A549 (cell line): ENCODE data around the gene PLPPR1. TPM values are rescaled to one million over a fixed set of nuclear protein-coding genes. Genes with fewer than 3 reads are reported as not detected.
A peak's percentile ranks its signal among the peaks of the same experiment; 100 is the strongest.

Experiments
- ATAC-seq, 2 experiments: fragments of 200-7000 bp in 1 of 2; fragments of >200 bp in 1 of 2; cut with Nextera tagmentation in 1 of 2; cut with Tn5 transposase in 1 of 2; 3 replicates each; pipeline versions ENCODE4 v1.8.0 to v1.9.1; 2018 to 2020; ENCODE audit warnings: mild to moderate bottlenecking in 1 of 2, moderate library complexity in 1 of 2
- CTCF ChIA-PET: fragments of 300-600 bp; sonication (Branson Sonifier 250); formaldehyde crosslinking; extraction: SDS; loops from one replicate; lab custom pipeline; 2021; ENCODE audit warnings: antibody characterized with exemption, inconsistent platforms; lab: Yijun Ruan, JAX
- POLR2A ChIA-PET: fragments of 350-600 bp; formaldehyde crosslinking; extraction: SDS; loops from one replicate; lab custom pipeline; 2021; ENCODE audit warnings: antibody characterized with exemption, inconsistent platforms; lab: Yijun Ruan, JAX
- DNase-seq, 2 experiments: peaks; one replicate each; pipeline versions ENCODE4 v3.0.0 to v3.0.0-alpha.2; 2011 to 2016; ENCODE audit warnings: low read depth in 1 of 2, low spot score in 1 of 2
- FAIRE-seq: peaks from 2 replicates; lab custom pipeline; 2011; peaks lifted over from hg19 to GRCh38; lab: Jason Lieb, UNC
- H3K27ac ChIP-seq, 2 experiments: fragments of >200 bp; sonication (Bioruptor Twin); formaldehyde crosslinking; 3 replicates each; pipeline ENCODE4 v1.5.1; 2016 to 2017
- H3K4me1 ChIP-seq: fragments of >200 bp; sonication (Bioruptor Twin); formaldehyde crosslinking; 3 replicates; pipeline ENCODE4 v1.6.1; 2016
- H3K4me2 ChIP-seq: fragments of >200 bp; sonication (Bioruptor Twin); formaldehyde crosslinking; 3 replicates; pipeline ENCODE4 v1.6.1; 2016
- H3K4me3 ChIP-seq: fragments of >200 bp; sonication (Bioruptor Twin); formaldehyde crosslinking; 3 replicates; pipeline ENCODE4 v1.5.1; 2016
- H3K9me3 ChIP-seq: fragments of >200 bp; sonication (Bioruptor Twin); formaldehyde crosslinking; 3 replicates; pipeline ENCODE4 v1.6.1; 2016
- CTCF ChIP-seq: fragments of >200 bp; sonication (Bioruptor Twin); formaldehyde crosslinking; IDR thresholded peaks from 3 replicates; pipeline ENCODE4 v1.5.1; 2016
- E2F6 ChIP-seq: IDR thresholded peaks from 2 replicates; pipeline ENCODE4 v1.6.1; 2012; ENCODE audit warnings: low read depth, borderline replicate concordance
- EP300 ChIP-seq, 2 experiments: fragments of >200 bp; sonication (Bioruptor Twin); formaldehyde crosslinking; IDR thresholded peaks; 2 replicates in 1 of 2; 3 replicates in 1 of 2; pipeline ENCODE4 v1.6.1; 2016 to 2017
- FOSB ChIP-seq: fragments of 250-450 bp; sonication (Bioruptor Pico); IDR thresholded peaks from 2 replicates; pipeline ENCODE4 v1.5.0; 2020; ENCODE audit warnings: mild to moderate bottlenecking, moderate library complexity
- HES2 ChIP-seq: fragments of >200 bp; sonication (Bioruptor Twin); formaldehyde crosslinking; IDR thresholded peaks from 2 replicates; pipeline ENCODE4 v1.6.1; 2016
- HEYL ChIP-seq: fragments of 250-450 bp; sonication (Bioruptor Pico); IDR thresholded peaks from 2 replicates; pipeline ENCODE4 v1.8.0; 2021; ENCODE audit warnings: mild to moderate bottlenecking, moderate library complexity
- JUN ChIP-seq, 2 experiments: fragments of >200 bp; sonication (Bioruptor Twin); formaldehyde crosslinking; IDR thresholded peaks; 2 replicates in 1 of 2; 3 replicates in 1 of 2; pipeline ENCODE4 v1.6.1; 2016 to 2017
- KDM5A ChIP-seq: fragments of 200-600 bp; sonication (generic); IDR thresholded peaks from 2 replicates; pipeline ENCODE4 v1.6.1; 2016; ENCODE audit warnings: antibody characterized with exemption, mild to moderate bottlenecking
- MAFK ChIP-seq: fragments of 450-650 bp; IDR thresholded peaks from 2 replicates; pipeline ENCODE4 v1.6.1; 2014; ENCODE audit not compliant: partially characterized antibody
- MAZ ChIP-seq: fragments of 150-350 bp; IDR thresholded peaks from 2 replicates; pipeline ENCODE4 v1.6.1; 2014; ENCODE audit warnings: antibody characterized with exemption, low read depth, low read length, borderline replicate concordance
- NPAS2 ChIP-seq: fragments of 250-450 bp; sonication (Bioruptor Pico); IDR thresholded peaks from 2 replicates; pipeline ENCODE4 v1.8.0; 2022; ENCODE audit warnings: mild to moderate bottlenecking, moderate library complexity, borderline replicate concordance
- NR3C1 ChIP-seq: fragments of >200 bp; sonication (Bioruptor Twin); formaldehyde crosslinking; IDR thresholded peaks from 3 replicates; pipeline ENCODE4 v1.6.1; 2017
- PHF8 ChIP-seq: fragments of 200-600 bp; sonication (generic); IDR thresholded peaks from 2 replicates; pipeline ENCODE4 v1.6.1; 2016; ENCODE audit warnings: low read depth, mild to moderate bottlenecking, antibody characterized with exemption, moderate library complexity, borderline replicate concordance
- POLR2AphosphoS2 ChIP-seq: conservative IDR thresholded peaks from 2 replicates; pipeline ENCODE4 v1.6.1; 2012; ENCODE audit warnings: low read length, improper control_type of control experiment, inconsistent platforms
- RARB ChIP-seq: fragments of 250-450 bp; sonication (Bioruptor Pico); IDR thresholded peaks from 2 replicates; pipeline ENCODE4 v1.8.0; 2021; ENCODE audit warnings: mild to moderate bottlenecking, moderate library complexity
- REST ChIP-seq: fragments of 200-600 bp; sonication (generic); IDR thresholded peaks from 2 replicates; pipeline ENCODE4 v1.6.1; 2016; ENCODE audit warnings: antibody characterized with exemption, mild to moderate bottlenecking, moderate library complexity
- RFX5 ChIP-seq: fragments of 450-650 bp; IDR thresholded peaks from 2 replicates; pipeline ENCODE4 v1.7.1; 2014; ENCODE audit warnings: antibody characterized with exemption, mild to moderate bottlenecking, moderate library complexity
- WGBS: methylation state at CpG from one replicate; pipeline ENCODE4 v1.1.6; 2017; ENCODE audit errors: missing lambda C conversion rate; 5-methylcytosine and 5-hydroxymethylcytosine counted together
- polyA plus RNA-seq, 4 experiments: library from polyadenylated mRNA; depleted of rRNA in 3 of 4; stranded (reverse); fragments of >200 nt; fragmentation: RNase III in 1 of 4; extraction: RNeasy Plus Mini Kit Qiagen cat#74134 plus additional on column Dnase treatment in 1 of 4; gene quantifications; 2 replicates in 3 of 4; 3 replicates in 1 of 4; pipeline ENCODE4 v1.2.3, GENCODE V29; 2011 to 2017

The PLPPR1 gene
- polyA plus RNA-seq, 2 of the 4 experiments (the other 2 are of a cell fraction) = 0.06 to 1.2 TPM

DNA sequence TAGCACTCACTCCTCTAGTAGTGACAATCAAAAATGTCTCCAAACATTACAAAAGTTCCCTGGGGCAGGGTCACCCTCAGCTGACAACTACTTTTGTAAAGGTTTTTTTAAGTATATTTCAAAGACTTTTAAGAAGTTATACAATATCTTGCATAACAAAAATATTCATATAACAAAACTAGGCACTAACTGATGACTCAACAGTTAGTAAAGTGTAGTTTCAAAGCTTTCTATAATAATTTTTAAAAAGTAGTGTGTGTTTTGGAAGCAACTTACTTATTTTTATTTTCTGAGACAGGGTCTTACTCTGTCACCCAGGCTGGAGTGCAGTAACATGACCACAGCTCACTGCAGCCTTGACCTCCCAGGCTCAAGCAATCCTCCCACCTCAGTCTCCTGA lies 271.4 kb downstream of the PLPPR1 start:
- ATAC-seq (no peak), DNase-seq (no peak), FAIRE-seq (no peak)
- no peak overlapping the region for H3K4me2 ChIP-seq
- no peaks in the 10 kb centered on the region for H3K4me1 ChIP-seq
- H3K4me3 ChIP-seq = no peak overlapping the region
- ChIA-PET CTCF (interaction anchor here (1.5 to 2.9 kb wide), 4 partner anchors 12 to 698 kb away, joined by 3 to 25 read pairs (median 7); no protein-coding TSS in a partner anchor), POLR2A (no interaction called here)
- H3K9me3 ChIP-seq = no peaks in the 10 kb centered on the region
- H3K27ac ChIP-seq = no peak overlapping the region
- TF ChIP-seq FOSB (CRISPR knock-in tag) (no peak), MAFK (peak; percentile 22), EP300 (IDR thresholded peaks at IDR 0.05) (no peak)
- TF ChIP-seq, all 56 proteins: peak for 1

DNA sequence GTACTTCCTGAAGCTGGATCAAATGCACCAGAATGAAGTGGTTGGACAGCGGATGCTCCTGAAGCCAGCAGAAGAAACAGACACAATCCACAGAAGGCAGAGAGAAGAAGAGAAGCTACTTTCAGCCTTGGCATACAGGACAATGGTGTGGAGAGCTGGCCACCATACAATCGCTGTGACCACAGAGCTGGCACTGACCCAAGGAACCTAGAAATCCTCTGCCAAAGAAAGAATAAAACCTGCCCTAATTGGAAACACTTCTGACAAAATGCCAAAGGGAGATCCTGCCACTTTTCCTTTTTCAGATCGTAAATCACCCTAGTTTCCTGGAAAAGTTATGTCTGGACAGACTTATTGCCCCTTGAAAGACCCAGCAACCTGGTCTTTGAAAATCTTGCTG lies 278.5 kb downstream of the PLPPR1 start:
- no peak overlapping the region for H3K27ac ChIP-seq
- no peak for ATAC-seq
- DNase-seq = no peak
- H3K9me3 ChIP-seq = no peaks in the 10 kb centered on the region
- 64% methylated on average over 3 of the region's 3 CpGs for WGBS
- TF ChIP-seq E2F6 (no peak), REST (no peak), POLR2AphosphoS2 (no peak), JUN (IDR thresholded peaks at IDR 0.05) (no peak), NPAS2 (CRISPR knock-in tag) (no peak), MAZ (no peak), HEYL (CRISPR knock-in tag) (no peak), RFX5 (no peak), PHF8 (no peak), KDM5A (no peak)
- no peak for FAIRE-seq
- CTCF ChIA-PET = interaction anchor here (2.8 kb wide), 1 partner anchor 705 kb away, joined by 13 read pairs; no protein-coding TSS in a partner anchor
- 0 out of 3 replicates have a peak, but pooled peaks cover 3% of the 10 kb centered on the region for H3K4me1 ChIP-seq
- POLR2A ChIA-PET = no interaction called here
- no peak overlapping the region for H3K4me2 ChIP-seq
- H3K4me3 ChIP-seq = no peak overlapping the region

DNA sequence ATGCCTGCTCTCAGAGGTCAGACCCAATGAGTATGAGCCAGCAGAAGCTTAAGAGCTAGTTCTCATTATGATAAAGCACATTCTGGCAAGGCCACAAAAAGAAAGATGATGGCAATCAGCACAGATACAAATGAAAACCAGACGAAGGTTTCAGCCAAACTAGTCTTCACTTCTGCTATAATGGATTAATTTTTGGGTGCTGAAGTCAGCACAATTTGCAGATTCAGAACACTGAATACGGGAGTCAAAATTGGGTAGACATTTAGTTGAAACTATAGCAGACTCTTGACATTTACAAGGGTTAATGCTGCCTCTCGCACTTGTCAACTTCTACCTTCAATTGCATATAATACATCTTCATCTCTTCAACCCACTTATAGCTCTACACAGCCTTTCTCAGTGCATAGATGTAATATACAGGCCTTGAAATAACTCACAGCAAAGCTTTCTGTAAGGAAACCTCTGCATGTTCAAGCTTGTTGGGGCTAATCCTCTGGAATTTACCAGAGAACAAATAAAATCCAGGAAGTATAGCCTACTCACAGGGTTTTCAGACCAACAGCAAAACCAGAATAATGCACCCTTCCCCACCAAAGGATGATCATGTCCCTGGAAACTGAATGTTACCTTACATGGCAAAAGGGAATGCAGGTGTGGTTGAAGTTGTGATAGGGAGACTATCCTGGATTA lies 279.1 kb downstream of the PLPPR1 start:
- ATAC-seq (no peak), DNase-seq (no peak), FAIRE-seq (no peak)
- Histone ChIP-seq H3K9me3 (no peaks in the 10 kb centered on the region), H3K27ac (no peak overlapping the region), H3K4me2 (no peak overlapping the region), H3K4me1 (0 out of 3 replicates have a peak, but pooled peaks cover 9% of the 10 kb centered on the region), H3K4me3 (no peak overlapping the region)
- ChIA-PET POLR2A (no interaction called here), CTCF (interaction anchor here (2.8 kb wide), 1 partner anchor 706 kb away, joined by 13 read pairs; no protein-coding TSS in a partner anchor)
- 54% methylated on average over 3 of the region's 3 CpGs for WGBS
- TF ChIP-seq HES2 (no peak), FOSB (CRISPR knock-in tag) (no peak), NR3C1 (no peak), CTCF (no peak), RARB (no peak), MAFK (peak; percentile 57)
